DMS153 (cell line): ENCODE data around the gene PIGX.
"Not testable (repeated sequence)": the region's sequence is repeated elsewhere in the genome, so short reads cannot be mapped to it uniquely, and the experiment has no call there.

Source experiments
- DNase-seq: peaks from one replicate; lab custom pipeline; 2025; lab: John Stamatoyannopoulos, UW

Gene PIGX

GRCh38 chr3:196706327-196706726 is 5.8 kb upstream of the PIGX start:
- DNase-seq: no peak

GRCh38 chr3:196706731-196707130 is 5.4 kb upstream of the PIGX start:
- no peak for DNase-seq

GRCh38 chr3:196707566-196707965 is 4.6 kb upstream of the PIGX start:
- no peak for DNase-seq

- no peak for DNase-seq
Measured at GRCh38 chr3:196708467-196708866, 3.7 kb upstream of the PIGX start.

- DNase-seq: peak; percentile 39
Measured at GRCh38 chr3:196712514-196713413, 587 bp downstream of the PIGX start.

GRCh38 chr3:196717162-196717561 is 5.0 kb downstream of the PIGX start:
- DNase-seq: not testable (repeated sequence)

- no peak for DNase-seq
Measured at GRCh38 chr3:196721097-196721496, 8.9 kb downstream of the PIGX start.

- no peak for DNase-seq
Measured at GRCh38 chr3:196726788-196727675, 14.9 kb downstream of the PIGX start.

- DNase-seq: no peak
Measured at GRCh38 chr3:196735751-196736150, 23.6 kb downstream of the PIGX start.

- DNase-seq: no peak
Measured at GRCh38 chr3:196736670-196737374, 24.6 kb downstream of the PIGX start.

- DNase-seq: no peak
Measured at GRCh38 chr3:196737655-196738054, 25.5 kb downstream of the PIGX start.

GRCh38 chr3:196739671-196740480 is 27.7 kb downstream of the PIGX start, which contains the start of gene PAK2:
Gene PAK2 (plus strand): TSS chr3:196739857. CDS start chr3:196782647, 42,790 bp downstream.
- peak; percentile 56 for DNase-seq

GRCh38 chr3:196740481-196741248 is 28.5 kb downstream of the PIGX start:
- no peak for DNase-seq

- no peak for DNase-seq
Measured at GRCh38 chr3:196741249-196741889, 29.2 kb downstream of the PIGX start.

GRCh38 chr3:196743569-196743968 is 31.4 kb downstream of the PIGX start:
- DNase-seq: not testable (repeated sequence)

- DNase-seq: no peak
Measured at GRCh38 chr3:196749125-196749524, 36.9 kb downstream of the PIGX start.

- no peak for DNase-seq
Measured at GRCh38 chr3:196753201-196753600, 41.0 kb downstream of the PIGX start.

- DNase-seq: no peak
Measured at GRCh38 chr3:196754091-196754981, 42.2 kb downstream of the PIGX start.

- DNase-seq: no peak
Measured at GRCh38 chr3:196756732-196757131, 44.6 kb downstream of the PIGX start.
